DOHH2 (cell line): Measurements from ENCODE around the gene SOD2.

Experiments used
- CTCF ChIP-seq: fragments of 200-600 bp; sonication (generic); IDR thresholded peaks from one replicate; pipeline ENCODE4 v1.5.1; 2014; ENCODE audit warnings: antibody characterized with exemption, mild to moderate bottlenecking, low read depth, low read length; ENCODE audit not compliant: poor library complexity, severe bottlenecking
- EZH2phosphoT487 ChIP-seq: fragments of 200-600 bp; sonication (generic); IDR thresholded peaks from 2 replicates; pipeline ENCODE4 v1.6.1; 2017; ENCODE audit warnings: borderline replicate concordance, mild to moderate bottlenecking, antibody characterized with exemption, low read length, moderate library complexity, mixed read lengths

DNA sequence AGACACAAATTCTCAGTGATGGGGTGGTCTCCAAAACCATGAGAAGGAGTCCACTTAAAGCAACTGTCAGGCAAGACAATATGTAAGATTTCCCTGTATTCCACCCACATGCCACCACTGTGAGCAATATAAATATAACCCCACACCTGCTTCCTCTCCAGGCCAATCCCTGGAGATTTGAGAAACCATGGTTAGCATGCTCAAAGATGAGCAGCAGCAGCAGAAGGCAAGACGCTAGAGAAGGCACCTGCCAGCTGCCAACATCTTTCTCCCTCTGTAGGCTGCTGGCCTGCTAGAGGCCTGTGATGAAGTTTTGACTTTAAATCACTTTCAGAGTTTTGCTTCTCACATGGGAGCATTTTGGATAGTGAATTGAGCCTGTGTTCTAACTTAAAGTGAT lies 7.9 kb upstream of the SOD2 start:
- TF ChIP-seq CTCF (no peak), EZH2phosphoT487 (no peak)
